Endothelial cell of hepatic sinusoid (primary cell): ENCODE measurements around the gene NOC4L.

Experiments
- in situ Hi-C: cut with HindIII; loops from 2 replicates; pipeline ENCODE4 v1.10.0; 2017; ENCODE audit warnings: low sequenced_read_pairs

Gene NOC4L

DNA sequence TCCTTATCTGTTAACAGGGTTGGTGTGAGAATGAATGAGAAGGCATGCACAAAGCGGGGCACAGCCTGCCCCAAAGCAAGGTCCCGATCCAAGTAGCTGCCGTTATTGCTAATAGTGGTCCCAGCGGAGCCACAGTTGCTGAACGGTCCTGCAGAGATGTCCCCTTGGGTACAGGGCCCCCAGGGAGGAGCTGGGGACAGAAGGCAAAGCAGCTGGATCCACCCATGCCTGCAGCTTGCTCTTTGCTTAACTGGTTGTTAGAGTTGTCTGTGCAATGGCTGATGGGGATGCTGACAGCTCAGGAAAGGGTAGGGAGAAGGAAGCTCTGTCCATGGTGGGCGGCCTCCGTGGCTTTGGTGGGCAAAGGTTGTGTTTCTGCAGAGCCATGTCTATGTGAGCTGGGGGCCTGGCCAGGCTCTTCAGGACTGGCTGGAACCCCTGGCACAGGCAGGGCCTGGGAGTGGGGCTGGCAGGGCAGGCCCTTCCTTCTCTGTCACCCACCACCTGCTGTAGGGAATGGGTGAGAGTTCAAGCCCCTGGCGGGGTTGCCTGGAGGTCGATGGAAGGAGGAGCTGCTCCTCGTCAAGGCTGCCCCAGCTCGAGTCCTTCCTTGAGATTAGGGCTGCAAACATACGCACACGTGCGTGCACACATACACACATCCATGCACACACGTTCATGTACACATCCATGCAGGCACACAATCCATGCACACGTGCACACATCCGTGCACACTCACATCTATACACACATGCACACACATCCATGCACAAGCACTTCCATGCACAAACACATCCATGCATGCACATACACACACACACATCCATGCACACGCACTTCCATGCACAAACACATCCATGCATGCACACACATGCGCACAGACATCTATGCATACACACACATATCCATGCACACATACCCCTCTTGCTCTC, 35.4 kb downstream of the NOC4L start:
- in situ Hi-C loops, result no loop called here

DNA sequence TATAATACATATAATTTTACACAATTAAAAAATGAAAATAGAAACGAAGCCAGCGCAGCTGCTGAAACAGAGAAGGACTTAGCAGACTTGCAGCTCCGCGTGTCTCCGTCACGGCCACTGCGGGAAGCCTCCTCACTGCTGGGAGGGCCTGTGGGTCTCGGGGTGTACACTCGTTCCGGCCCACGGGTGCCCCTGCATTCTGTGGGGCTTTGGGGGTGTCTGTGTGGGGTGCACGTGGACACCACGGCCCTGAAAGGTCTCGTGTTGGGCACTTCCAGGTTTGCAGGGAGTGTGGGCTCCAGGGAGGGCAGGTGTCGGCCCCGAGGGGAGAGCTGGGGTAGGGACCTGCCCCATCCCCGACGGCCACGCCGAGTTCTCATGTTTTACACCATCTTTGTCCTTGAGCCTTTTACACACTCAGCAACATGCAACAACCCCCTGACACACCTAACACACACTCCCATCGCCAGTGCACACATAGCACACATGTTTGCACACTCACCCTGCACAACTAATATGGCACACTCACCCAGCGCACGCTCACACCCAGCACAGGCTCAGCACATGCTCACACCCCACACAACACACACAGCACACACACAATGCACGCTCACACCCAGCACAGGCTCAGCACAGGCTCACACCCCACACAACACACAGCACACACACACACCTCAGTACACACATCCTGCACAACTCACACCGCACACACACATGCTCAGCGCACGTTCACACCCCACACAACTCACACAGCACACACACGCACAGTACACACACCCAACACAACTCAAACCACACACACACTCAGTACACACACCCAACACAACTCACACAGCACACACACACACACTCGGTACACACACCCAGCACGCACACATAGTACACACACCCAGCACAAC, 36.6 kb downstream of the NOC4L start:
- in situ Hi-C loops, result no loop called here

DNA sequence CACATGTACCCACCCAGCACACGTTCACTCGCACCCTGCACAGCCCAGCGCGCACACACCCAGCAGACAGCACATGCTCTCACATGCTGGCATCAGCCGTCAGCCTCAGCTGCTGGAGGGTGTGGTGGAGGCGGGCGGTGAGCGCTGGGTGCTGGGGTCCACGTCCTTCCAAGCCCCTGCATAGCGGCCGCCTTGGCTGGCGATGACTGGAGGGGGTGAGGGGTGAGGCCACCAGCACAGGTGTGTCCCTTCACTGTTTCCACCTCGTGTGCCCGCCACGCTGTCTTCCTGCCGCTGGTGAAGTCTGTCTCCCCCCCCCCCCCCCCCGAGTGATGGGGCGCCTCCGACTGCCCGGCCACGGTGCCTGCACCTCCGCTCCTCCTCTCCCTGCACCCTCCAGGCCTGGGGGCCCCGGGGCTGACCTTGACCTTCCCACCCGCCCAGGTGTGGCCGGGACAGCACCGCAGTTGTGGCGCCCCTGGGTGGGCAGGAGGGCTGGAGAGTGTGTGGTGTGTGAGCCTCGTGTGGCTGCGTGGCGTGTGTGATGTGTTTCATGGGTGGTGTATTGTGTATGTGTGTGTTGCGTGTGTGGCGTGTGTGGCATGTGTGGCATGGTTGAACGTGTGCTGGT, 37.4 kb downstream of the NOC4L start:
- in situ Hi-C loops, result no loop called here

DNA sequence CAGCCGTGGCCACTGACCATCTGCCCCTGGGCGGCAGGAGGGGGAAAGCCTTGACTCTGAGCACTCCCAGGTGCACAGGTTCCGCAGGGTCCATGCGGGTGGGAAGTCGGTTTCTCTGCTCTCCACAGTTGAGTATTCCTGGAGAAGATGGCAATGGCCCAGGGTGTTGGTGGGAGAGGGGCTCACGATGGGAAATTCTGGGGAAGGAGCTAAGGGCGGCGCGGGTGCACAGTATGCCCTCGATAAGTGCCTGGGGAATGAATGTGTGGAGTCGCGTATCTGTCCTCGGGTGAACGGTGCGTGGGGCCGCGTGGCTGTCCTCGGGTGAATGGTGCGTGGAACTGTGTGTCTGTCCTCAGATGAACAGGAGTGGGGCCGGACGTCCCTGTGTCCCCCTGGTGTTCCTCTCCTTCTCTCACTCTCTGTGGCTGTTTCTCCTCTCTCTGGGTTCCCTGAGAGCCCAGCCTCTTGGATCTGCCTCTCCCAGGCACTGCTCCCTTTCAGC, 38.0 kb downstream of the NOC4L start:
- in situ Hi-C loops, result no loop called here

DNA sequence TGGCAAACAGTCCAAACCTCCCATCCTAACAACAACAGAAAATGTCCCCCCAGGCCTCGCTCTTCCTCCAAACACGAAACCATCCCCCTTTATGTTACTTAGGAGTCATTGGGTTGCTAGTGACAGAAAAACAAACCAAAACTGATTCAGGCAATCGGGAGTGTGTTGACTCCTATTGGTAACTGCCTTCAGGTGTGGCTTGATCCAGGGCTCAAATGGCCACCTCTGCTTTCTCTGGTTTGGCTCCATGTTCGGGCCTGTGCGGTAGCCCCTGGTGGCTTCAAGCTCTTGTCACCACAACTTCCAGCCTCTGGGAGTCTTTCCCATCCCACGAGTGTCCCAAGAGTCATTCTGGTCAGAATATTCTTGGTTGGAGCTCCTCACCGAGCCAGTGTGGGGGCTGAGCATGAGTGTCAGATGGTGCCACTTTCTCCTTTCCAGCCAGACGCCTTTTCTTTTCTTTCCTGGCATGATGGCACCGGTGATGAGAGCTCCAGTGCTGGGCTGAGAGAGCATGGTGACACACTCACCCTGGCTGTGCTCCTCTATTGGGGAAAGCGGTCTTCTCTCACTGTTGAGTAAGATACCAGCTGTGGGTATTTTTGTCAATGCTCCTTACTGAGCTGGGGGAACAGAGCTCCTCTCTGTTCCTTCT, 38.6 kb downstream of the NOC4L start:
- in situ Hi-C loops, result no loop called here

DNA sequence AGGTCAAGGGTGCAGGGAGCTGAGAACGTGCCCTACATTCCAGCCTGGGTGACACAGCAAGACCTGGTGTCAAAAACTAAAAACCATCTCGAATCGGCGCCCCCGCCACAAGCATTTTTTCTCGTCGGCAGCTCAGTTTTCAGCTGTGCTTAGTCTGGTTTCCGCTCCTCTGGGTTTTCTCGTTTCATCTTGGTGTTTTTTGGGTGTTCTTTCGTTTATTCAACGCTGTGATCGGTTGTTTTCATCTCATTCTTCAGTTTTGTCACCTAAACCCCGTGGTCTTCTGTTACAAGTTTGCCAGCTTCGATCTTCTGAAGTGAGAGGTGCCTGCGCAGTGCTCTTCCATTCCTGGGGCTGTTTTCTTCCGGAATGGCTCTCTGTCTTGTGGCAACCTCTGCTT, 41.4 kb downstream of the NOC4L start:
- in situ Hi-C loops, result no loop called here

DNA sequence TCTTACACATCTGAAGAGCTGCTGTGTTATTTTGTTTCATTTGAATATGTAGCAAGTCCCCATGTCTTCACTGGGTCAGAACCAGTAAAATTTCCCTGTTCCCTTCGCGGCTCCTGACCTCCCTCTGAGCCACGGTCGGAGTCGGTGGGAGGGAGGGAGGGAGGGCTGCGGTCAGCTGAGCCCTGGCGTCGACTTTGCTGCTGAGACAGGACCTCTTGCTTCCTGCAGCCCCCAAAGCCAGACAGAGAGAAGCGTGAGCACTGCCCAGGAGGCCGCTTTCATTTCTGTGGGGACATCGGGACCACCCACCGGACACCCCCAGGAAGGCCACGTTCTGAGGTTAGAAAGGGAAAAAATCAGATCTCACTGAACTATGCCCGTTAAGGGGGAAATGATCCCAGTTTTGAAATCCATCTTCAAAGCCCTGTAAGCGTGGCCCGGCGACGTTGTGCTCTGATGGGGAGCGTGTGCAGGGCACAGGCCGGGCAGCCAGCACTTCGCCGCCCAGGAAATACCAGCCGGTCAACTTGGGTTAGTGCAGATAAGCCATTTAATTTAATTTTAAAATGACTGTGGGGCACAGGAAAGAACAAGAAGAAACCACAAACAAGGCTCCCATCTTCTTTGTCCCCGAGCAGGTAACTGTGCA, 42.1 kb downstream of the NOC4L start:
- in situ Hi-C loops, result no loop called here

DNA sequence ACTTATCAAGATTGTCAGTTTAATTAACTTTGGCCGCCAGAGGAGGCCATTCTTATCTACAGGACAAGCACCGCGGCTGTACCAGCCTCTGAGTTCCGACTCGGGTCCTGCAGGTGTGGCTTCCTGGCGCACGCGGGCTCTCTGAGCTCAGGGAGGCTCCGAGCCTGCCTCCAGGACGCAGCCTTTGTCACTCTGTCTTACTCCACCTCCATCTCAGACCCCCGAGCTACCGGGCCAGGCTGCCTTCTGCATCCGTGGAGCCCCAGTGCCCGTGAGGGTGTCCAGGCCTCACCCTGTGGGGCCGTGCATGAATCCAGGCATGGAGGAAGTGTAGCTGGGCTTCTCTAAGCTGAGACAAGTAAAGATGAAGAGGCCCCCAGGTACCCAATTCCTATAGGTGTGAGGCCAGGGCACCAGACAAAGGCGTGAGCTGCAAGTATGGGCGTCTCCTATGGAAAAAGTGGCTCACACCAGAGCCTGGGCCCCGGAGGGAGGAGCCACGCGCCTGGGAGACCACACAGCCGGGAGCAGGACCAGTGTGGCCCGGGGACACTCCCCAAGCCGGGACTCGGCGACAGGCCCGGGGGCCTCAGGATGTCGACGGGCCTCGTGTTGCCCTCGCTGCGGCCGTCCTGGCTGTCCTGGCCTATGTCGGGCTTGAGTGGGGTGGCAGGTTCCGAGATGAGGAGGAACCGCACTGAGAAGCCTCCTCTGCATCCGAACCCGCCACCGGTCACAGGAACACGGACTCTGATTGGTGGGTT, 42.8 kb downstream of the NOC4L start:
- in situ Hi-C loops, result no loop called here

DNA sequence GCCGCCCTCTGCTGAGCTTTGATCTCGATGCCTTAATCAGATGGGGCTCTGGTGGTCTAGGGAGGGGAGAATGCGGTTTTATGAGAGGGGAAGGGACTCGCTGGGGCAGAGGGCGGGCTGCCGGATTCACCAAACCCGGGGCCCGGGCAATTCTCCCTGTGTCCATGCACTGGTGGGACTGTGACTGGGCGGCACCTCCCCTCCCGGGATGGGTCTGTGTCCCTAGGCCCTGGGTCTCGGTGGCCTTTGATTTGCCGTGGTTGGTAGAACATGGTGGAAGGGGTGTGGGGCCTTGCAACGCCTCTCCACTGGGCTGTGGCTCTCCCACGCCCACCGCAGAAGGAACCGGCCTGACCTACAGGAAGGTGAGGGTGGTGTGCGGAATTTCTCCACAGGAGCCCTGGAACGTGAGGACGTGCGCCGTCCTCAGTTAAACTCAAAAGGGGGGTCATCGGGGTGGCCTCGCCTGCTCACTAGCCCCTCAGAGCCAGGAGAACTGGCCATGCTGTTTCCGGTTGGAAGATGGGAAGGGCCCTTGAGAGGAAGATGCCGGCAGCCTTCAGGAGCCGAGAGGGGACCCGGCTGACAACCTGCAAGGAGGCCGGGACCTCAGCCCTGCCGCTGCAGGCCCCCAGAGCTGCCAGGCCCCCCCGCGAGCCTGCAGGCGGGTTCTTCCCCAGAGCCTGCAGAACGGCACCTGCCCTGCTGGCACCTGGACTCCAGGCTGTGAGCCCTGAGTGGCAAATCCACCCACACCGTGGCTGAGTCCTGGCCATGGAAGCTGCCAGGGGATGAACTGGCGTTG, 43.6 kb downstream of the NOC4L start:
- in situ Hi-C loops, result no loop called here

DNA sequence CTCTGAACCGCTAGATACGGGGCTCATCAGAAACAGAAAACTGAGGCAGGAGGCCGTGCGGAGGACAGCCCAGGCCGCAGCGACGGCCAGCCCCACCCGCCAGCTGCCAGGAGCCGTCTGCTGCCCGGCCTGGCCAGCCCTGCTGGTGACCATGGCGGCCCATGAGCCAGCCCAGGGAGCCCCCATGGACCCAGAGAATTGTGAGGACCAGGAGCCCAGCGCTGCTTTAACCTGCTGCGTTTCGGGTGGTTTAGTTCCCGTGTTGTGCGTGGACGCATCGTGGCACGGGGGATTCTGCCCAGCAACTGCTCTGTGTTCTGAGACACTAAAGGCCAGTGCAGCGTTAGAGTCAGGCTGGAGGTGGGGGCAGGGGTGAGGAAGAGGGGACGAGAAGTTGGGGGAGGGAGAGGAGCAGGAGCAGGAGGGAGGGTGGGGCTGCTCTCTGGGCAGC, 44.2 kb downstream of the NOC4L start:
- in situ Hi-C loops, result no loop called here

DNA sequence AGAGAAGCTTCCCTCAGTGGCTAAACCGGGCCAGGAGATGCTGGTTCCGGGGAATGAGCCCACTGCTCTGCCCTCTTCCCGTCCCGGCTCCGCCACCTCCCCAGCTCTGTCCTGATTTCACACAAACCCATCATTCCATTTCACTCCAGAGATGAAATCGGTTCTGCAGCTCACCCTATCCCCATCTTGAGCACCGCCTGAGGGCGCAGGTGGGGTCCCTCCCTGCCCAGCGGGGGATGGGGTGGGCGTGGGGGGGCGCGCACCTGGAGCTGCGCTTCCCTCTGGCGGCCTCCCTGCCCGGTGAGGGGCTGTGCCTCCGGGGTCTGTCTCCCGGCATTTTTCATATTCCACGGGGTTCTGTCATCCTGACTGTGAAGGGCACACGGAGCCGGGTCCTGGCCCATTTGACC, 44.7 kb downstream of the NOC4L start:
- in situ Hi-C loops, result no loop called here

DNA sequence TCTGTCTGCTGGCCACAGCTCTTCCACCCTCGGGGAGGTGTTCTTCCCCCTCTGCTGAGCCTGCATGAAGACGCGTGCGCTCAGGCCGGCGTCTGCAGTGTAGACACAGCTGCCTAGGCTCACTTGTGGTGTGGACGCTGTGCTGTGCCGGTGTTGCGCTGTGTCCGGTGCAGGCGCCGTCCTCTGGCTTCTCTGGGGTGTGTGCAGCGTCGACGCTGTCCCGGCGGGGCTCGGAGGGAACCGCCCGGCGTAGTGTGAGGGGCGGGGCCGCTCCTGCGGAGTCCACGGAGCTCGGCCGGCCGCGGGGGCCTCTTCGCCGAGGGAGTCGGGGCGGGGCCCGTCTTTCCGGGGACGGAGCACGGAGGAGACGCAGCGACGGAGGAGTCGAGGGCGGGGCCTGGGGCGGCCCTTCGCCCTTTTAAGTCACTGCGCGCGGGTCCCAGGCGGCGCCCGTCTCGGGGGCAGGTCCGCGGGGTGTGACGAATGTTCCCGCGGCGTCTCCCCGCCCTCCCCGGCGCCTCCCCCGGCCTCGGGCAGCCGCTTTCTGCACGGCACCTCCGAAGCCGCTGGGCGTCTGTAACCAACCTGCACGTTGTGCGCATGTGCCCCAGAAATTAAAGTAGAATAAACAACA, 45.2 kb downstream of the NOC4L start:
- in situ Hi-C loops, result loop anchor here (5.0 kb wide), 1 partner anchor 93 kb away; no protein-coding TSS in a partner anchor

DNA sequence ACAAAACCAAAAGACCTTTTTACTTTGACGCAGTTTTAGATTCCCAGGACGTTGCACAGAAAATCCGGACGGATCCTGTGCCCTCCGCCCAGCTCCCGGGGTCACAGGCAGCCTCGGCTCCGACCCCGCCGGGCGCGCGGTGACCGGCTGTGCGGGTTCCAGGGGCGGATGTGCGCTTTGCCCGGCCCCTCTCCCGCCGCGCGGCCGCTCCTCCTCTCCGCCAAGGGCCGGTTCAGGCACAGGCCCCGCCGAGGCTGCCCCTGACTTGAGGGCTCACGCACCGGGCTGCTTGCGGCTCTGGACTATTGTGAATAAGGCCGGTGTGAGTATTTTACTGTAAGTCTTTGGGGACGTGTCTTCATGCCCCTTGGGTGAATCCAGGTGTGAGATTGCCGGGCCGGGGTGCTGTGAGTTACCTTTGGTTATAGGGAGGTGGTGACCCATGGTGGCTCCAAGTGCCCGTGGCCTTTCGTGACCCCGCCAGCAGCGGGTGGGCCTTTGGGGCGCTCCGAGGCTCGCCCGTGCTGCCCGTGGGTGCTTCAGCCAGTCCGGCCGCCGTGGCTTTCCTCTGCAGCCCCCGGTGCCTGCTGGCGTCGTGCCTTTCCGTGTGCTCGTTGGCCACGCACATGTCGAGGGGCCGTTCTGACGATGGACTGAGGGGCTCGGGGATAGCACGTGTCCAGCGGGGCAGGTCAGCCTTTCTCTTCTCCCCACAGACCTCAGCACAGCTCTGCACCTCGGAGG, 45.9 kb downstream of the NOC4L start:
- in situ Hi-C loops, result loop anchor here (5.0 kb wide), 1 partner anchor 92 kb away; no protein-coding TSS in a partner anchor

DNA sequence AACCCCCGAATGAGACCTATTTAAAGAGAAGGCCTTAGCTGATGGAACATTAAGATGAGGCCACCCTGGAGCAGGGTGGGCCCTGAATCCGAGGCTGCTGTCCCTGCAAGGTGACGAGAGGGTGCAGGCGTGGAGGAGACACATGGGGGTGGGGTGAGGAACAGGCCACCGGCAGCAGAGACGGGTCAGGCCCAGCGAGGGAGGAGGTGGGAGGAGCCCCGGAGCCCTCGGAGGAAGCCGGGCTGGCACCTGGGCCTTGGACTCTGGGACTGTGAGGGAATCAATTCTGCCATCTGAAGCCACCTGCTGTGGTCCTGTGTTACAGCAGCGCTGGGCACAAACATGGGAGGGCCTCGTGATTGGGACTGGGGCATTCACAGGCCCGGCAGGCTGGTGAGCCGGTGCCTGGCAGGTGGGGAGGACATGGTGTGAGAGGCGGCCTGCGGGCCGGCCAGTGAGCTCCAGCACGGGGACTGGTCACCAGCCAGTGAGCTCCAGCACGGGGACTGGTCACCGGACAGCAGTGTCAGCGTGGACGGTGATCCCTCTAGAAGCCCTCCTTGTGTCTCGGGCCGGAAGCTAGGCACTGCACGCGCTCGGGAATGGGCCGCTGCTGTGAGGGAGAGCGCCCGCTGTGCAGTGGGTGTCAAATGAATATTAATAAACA, 46.7 kb downstream of the NOC4L start:
- in situ Hi-C loops, result loop anchor here (5.0 kb wide), 1 partner anchor 91 kb away; no protein-coding TSS in a partner anchor

DNA sequence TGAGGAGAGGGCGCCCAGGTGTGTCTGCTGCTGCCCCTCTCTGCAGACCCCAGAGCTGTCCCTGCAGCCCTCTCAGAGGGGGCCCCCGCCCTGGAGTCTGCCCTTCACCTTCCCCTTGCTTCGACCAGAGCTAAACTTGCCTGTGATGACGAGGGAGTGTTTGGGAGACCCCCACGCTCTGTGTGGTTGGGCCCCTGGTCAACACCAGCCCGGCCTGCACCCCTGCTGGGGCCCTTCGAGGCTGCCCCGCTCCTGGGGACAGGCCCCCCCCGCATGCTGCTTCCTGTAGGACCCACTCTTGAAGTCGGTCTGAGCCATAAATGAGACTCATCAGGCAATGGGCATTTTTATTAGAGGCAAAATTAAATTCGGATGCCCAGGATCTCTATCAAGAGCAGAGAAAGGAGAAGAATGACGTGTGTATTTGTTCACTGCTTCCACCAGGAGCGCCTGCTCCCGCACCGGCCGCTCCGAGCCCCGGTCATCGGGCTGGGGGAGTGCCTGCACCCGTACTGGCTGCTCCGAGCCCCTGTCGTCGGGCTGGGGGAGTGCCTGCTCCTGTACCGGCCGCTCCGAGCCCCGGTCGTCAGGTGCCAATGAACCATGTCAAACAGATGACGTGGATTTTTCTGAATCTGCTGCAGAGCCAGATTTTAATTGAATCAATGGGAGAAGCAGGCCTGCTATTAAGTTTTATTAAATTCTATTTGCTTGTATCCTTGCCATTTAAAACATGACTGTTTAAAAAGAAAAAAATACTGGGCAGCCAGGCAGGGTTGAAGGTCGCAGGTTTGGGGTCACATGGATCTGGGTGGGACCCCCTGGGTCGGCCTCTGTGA, 47.7 kb downstream of the NOC4L start:
- in situ Hi-C loops, result loop anchor here (5.0 kb wide), 1 partner anchor 90 kb away; no protein-coding TSS in a partner anchor
